GM15510 (cell line): Measurements from ENCODE around the gene ATP8A2.

ENCODE experiments used
- POLR2A ChIP-seq: IDR thresholded peaks from 3 replicates; pipeline ENCODE4 v1.6.1; 2011; ENCODE audit warnings: borderline replicate concordance; ENCODE audit not compliant: insufficient read length; ENCODE audit errors: extremely low read depth

ATP8A2 gene

GRCh38 chr13:25857830-25858229 is 486.1 kb downstream of the ATP8A2 start:
- no peak for TF ChIP-seq POLR2A

- TF ChIP-seq POLR2A, result no peak
Observed at GRCh38 chr13:25859528-25859927, 487.8 kb downstream of the ATP8A2 start.

GRCh38 chr13:25860265-25860664 is 488.5 kb downstream of the ATP8A2 start:
- no peak for TF ChIP-seq POLR2A

- no peak for TF ChIP-seq POLR2A
Observed at GRCh38 chr13:25860862-25861261, 489.1 kb downstream of the ATP8A2 start.

GRCh38 chr13:25862156-25862555 is 490.4 kb downstream of the ATP8A2 start:
- no peak for TF ChIP-seq POLR2A

GRCh38 chr13:25864116-25864515 is 492.3 kb downstream of the ATP8A2 start:
- TF ChIP-seq POLR2A, result no peak

- TF ChIP-seq POLR2A, result no peak
Observed at GRCh38 chr13:25864936-25865335, 493.2 kb downstream of the ATP8A2 start.

GRCh38 chr13:25865391-25865790 is 493.6 kb downstream of the ATP8A2 start:
- no peak for TF ChIP-seq POLR2A

- TF ChIP-seq POLR2A, result no peak
Observed at GRCh38 chr13:25867038-25867437, 495.3 kb downstream of the ATP8A2 start.

- TF ChIP-seq POLR2A, result no peak
Observed at GRCh38 chr13:25868490-25868889, 496.7 kb downstream of the ATP8A2 start.

- TF ChIP-seq POLR2A, result no peak
Observed at GRCh38 chr13:25869941-25870340, 498.2 kb downstream of the ATP8A2 start.

- no peak for TF ChIP-seq POLR2A
Observed at GRCh38 chr13:25871389-25872125, 499.8 kb downstream of the ATP8A2 start.

- no peak for TF ChIP-seq POLR2A
Observed at GRCh38 chr13:25872481-25873241, 500.9 kb downstream of the ATP8A2 start.

- no peak for TF ChIP-seq POLR2A
Observed at GRCh38 chr13:25873242-25873612, 501.5 kb downstream of the ATP8A2 start.

- no peak for TF ChIP-seq POLR2A
Observed at GRCh38 chr13:25874064-25874737, 502.4 kb downstream of the ATP8A2 start.
